Measurements from ENCODE around the gene CELA1. TPM values are rescaled to one million over a fixed set of nuclear protein-coding genes. Genes with fewer than 3 reads are reported as not detected.

The CELA1 gene
- total and polyA plus RNA-seq, 8 donors: not detected

GRCh38 chr12:51328587-51328986 is 17.9 kb downstream of the CELA1 start:
- DNase-seq: no peak
- no peaks in the 10 kb centered on the region for H3K9me3 ChIP-seq
- TF ChIP-seq, protein P1, sequence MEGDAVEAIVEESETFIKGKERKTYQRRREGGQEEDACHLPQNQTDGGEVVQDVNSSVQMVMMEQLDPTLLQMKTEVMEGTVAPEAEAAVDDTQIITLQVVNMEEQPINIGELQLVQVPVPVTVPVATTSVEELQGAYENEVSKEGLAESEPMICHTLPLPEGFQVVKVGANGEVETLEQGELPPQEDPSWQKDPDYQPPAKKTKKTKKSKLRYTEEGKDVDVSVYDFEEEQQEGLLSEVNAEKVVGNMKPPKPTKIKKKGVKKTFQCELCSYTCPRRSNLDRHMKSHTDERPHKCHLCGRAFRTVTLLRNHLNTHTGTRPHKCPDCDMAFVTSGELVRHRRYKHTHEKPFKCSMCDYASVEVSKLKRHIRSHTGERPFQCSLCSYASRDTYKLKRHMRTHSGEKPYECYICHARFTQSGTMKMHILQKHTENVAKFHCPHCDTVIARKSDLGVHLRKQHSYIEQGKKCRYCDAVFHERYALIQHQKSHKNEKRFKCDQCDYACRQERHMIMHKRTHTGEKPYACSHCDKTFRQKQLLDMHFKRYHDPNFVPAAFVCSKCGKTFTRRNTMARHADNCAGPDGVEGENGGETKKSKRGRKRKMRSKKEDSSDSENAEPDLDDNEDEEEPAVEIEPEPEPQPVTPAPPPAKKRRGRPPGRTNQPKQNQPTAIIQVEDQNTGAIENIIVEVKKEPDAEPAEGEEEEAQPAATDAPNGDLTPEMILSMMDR (IDR thresholded peaks at IDR 0.05): no peak
- H3K4me3 ChIP-seq: no peak overlapping the region
- peak overlapping the region in 1 of 2 donors; percentile 70 for H3K27ac ChIP-seq
- no peaks in the 10 kb centered on the region for H3K36me3 ChIP-seq
- no peak for ATAC-seq
- intact Hi-C loops (cut with DNase I): no loop called here
- no peaks in the 10 kb centered on the region for H3K27me3 ChIP-seq
- peaks cover 16 to 62% of the 10 kb centered on the region in 2 donors for H3K4me1 ChIP-seq

DNA sequence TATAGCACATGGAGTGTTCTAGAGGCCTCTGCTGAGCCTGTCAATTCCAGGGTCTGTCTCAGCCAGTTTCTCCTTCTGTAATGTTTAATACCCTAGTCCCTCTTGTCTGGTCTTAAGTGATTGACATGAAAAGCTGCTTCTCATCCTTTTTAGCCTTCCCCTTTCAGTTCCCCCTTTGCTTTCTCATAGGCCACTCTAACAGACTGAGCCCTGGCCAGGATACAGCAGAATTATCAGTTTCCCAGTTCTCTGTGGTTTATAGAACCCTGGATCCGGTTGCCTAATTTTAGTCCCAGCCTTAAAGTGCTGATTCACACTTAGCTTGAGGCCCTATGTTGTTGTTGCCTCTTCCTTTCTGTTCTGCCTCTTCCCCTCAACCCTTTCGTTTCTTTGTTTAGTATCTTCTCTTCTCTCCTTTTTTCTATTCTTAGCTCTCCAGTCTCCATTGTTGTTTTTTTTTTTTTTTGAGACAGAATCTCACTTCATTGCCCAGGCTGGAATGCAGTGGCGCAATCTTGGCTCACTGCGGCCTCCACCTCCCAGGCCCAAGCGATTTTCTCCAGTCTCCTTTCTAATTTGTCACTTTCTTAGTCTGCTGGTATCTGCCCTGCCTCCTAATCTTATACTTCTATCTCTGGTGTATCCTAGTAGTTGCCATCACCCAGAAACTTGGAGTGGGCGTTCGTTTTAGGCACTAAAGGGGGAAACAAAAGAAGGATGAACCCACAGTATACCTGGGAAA is 19.6 kb downstream of the CELA1 start:
- TF ChIP-seq, protein P1 (IDR thresholded peaks at IDR 0.05): no peak
- peak in 2 of 4 donors; percentile 20 to 29 for DNase-seq
- no peaks in the 10 kb centered on the region for H3K36me3 ChIP-seq
- peak overlapping the region; percentile 81 to 98 for H3K27ac ChIP-seq
- H3K4me1 ChIP-seq: peaks cover 16 to 70% of the 10 kb centered on the region in 2 donors
- H3K4me3 ChIP-seq: no peak overlapping the region
- H3K27me3 ChIP-seq: no peaks in the 10 kb centered on the region
- peak; percentile 76 for ATAC-seq
- intact Hi-C loops (cut with DNase I): no loop called here
- H3K9me3 ChIP-seq: no peaks in the 10 kb centered on the region

GRCh38 chr12:51324953-51325352 is 21.5 kb downstream of the CELA1 start:
- TF ChIP-seq, protein P1 (IDR thresholded peaks at IDR 0.05): no peak
- H3K4me1 ChIP-seq: peaks cover 16 to 82% of the 10 kb centered on the region in 2 donors
- peak overlapping the region in 1 of 2 donors; percentile 98 for H3K27ac ChIP-seq
- no peaks in the 10 kb centered on the region for H3K36me3 ChIP-seq
- H3K27me3 ChIP-seq: no peaks in the 10 kb centered on the region
- intact Hi-C loops (cut with DNase I): no loop called here
- no peak for DNase-seq
- H3K4me3 ChIP-seq: no peak overlapping the region
- no peaks in the 10 kb centered on the region for H3K9me3 ChIP-seq
- no peak for ATAC-seq

DNA sequence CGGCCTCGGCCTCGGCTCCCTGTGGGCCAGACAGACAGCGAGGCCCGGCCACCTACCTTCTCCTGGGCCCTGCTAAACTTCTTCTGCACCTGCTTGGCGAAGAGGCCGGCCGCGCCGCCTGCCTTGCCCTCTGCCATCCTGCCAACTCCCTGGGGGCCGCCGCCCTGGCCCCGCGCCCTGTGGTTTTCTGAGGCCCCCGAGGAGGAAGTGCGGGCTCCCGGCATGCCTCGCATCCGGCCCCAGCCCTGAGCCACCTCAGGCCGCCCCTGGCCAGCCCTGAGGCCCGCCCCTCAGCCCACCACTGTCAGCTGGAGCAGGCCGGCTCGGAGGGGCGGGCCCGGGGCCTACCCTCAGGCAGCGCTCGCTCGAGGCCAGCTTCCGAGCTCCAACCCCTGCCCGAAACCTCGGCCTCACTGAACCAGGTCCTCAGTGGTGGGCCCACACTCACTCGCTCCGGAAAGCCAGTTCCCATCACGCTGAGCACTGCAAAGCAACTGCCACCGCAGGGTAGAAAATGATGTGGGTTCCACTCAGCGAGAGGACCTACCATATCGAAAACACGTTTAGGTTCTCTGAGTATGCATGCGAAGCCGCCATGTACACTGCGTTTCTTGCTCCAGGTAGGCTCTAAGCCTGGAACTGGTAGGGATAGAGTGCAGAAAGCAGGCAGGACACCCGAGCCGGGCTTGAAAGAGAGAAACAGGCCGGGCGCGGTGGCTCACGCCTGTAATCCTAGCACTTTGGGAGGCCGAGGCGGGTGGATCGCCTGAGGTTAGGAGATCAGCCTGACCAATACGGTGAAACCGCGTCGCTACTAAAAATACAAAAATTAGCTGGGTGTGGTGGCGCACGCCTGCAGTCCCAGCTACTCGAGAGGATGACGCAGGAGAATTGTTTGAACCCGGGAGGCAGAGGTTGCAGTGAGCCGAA is 22.2 kb downstream of the CELA1 start, which contains the start of gene BIN2:
TSS of gene BIN2 (minus strand) at position 209 of the 930 bp plus-strand sequence. CDS start at position 137, 72 bp downstream.
- Histone ChIP-seq H3K9me3 (no peaks in the 10 kb centered on the region), H3K27me3 (no peaks in the 10 kb centered on the region), H3K4me3 (peak within 1 kb of the TSS; percentile 27 to 60), H3K36me3 (no peaks in the 10 kb centered on the region), H3K4me1 (peaks cover 16 to 82% of the 10 kb centered on the region in 2 donors), H3K27ac (peak within 1 kb of the TSS; percentile 77 to 98)
- peak in 2 of 4 donors; percentile 75 to 95 for DNase-seq
- peak; percentile 54 for ATAC-seq
- TF ChIP-seq, protein P1 (IDR thresholded peaks at IDR 0.05): no peak
- intact Hi-C loops (cut with DNase I): no loop called here
